Neural cell (in vitro differentiated cells): ENCODE results near the gene TMEM135. TPM values are rescaled to one million over a fixed set of nuclear protein-coding genes. Genes with fewer than 3 reads are reported as not detected.

Source experiments
- H2AFZ ChIP-seq: fragments of 200-600, 300-800 bp; sonication (generic), shearing (Covaris generic); 2 replicates; pipeline ENCODE4 v1.6.0; 2014; ENCODE audit warnings: low read depth, mild to moderate bottlenecking, antibody characterized with exemption, low read length, moderate library complexity
- H3F3A ChIP-seq: fragments of 200-600 bp; shearing (Covaris generic); 2 replicates; pipeline ENCODE4 v1.6.1; 2016; ENCODE audit warnings: mild to moderate bottlenecking, moderate library complexity, mixed read lengths, antibody characterized with exemption, low read length; ENCODE audit not compliant: insufficient read depth, poor library complexity, severe bottlenecking
- H3K27ac ChIP-seq: fragments of 200-600, 300-800 bp; sonication (generic), shearing (Covaris generic); 2 replicates; pipeline ENCODE4 v1.5.1; 2014; ENCODE audit warnings: mild to moderate bottlenecking, low read length, moderate library complexity
- H3K27me3 ChIP-seq: fragments of 300-800, 200-600 bp; sonication (generic), shearing (Covaris generic); 2 replicates; pipeline ENCODE4 v1.6.0; 2014; ENCODE audit warnings: mild to moderate bottlenecking, low read depth, low read length, moderate library complexity; ENCODE audit not compliant: insufficient read depth
- H3K36me3 ChIP-seq: fragments of 300-800, 200-600 bp; sonication (generic), shearing (Covaris generic); 2 replicates; pipeline ENCODE4 v1.5.1; 2014; ENCODE audit warnings: mild to moderate bottlenecking, antibody characterized with exemption, low read length, moderate library complexity; ENCODE audit not compliant: insufficient read depth
- H3K4me2 ChIP-seq: fragments of 300-800, 200-600 bp; sonication (generic), shearing (Covaris generic); 2 replicates; pipeline ENCODE4 v1.6.0; 2014; ENCODE audit warnings: mild to moderate bottlenecking, low read length
- H3K4me3 ChIP-seq: fragments of 300-800, 200-600 bp; sonication (generic), shearing (Covaris generic); 2 replicates; pipeline ENCODE4 v1.5.1; 2014; ENCODE audit warnings: mild to moderate bottlenecking, low read length, moderate library complexity
- H3K79me2 ChIP-seq: fragments of 200-600 bp; shearing (Covaris generic); replicated peaks from 2 replicates; pipeline ENCODE4 v1.6.0; 2014; ENCODE audit warnings: mild to moderate bottlenecking, low read length, moderate library complexity; ENCODE audit not compliant: insufficient read depth
- H3K9ac ChIP-seq: fragments of 300-800, 200-600 bp; sonication (generic), shearing (Covaris generic); 2 replicates; pipeline ENCODE4 v1.6.1; 2016; ENCODE audit warnings: mild to moderate bottlenecking, low read length, mixed read lengths
- H3K9me2 ChIP-seq: fragments of 200-600 bp; shearing (Covaris generic); 2 replicates; pipeline ENCODE4 v1.6.1; 2016; ENCODE audit warnings: mild to moderate bottlenecking, low read length, mixed read lengths; ENCODE audit not compliant: insufficient read depth
- H3K9me3 ChIP-seq: fragments of 200-600, 300-800 bp; sonication (generic), shearing (Covaris generic); 2 replicates; pipeline ENCODE4 v1.6.1; 2016; ENCODE audit warnings: mild to moderate bottlenecking, mixed run types, low read length, moderate library complexity, mixed read lengths
- H4K20me1 ChIP-seq: fragments of 200-600 bp; shearing (Covaris generic); 2 replicates; pipeline ENCODE4 v1.6.1; 2016; ENCODE audit warnings: mild to moderate bottlenecking, mixed run types; ENCODE audit not compliant: insufficient read depth
- EP300 ChIP-seq: fragments of 450-650 bp; conservative IDR thresholded peaks from 2 replicates; pipeline ENCODE4 v1.6.1; 2014; ENCODE audit warnings: antibody characterized with exemption, mild to moderate bottlenecking, moderate library complexity; ENCODE audit not compliant: poor library complexity, severe bottlenecking
- EZH2 ChIP-seq: fragments of 200-600, 300-800 bp; shearing (Covaris generic), sonication (generic); IDR thresholded peaks from 2 replicates; pipeline ENCODE4 v1.6.1; 2014; ENCODE audit warnings: antibody characterized with exemption, low read length, borderline replicate concordance, mild to moderate bottlenecking; ENCODE audit not compliant: insufficient read depth, poor library complexity, severe bottlenecking
- MXI1 ChIP-seq: fragments of 450-650 bp; conservative IDR thresholded peaks from 2 replicates; pipeline ENCODE4 v1.6.1; 2014; ENCODE audit warnings: antibody characterized with exemption, mild to moderate bottlenecking; ENCODE audit not compliant: poor library complexity, severe bottlenecking
- POLR2AphosphoS5 ChIP-seq: IDR thresholded peaks from 2 replicates; pipeline ENCODE4 v1.6.1; 2012
- RAD21 ChIP-seq: fragments of 450-650 bp; conservative IDR thresholded peaks from 2 replicates; pipeline ENCODE4 v1.6.1; 2014; ENCODE audit warnings: antibody characterized with exemption, mild to moderate bottlenecking, moderate library complexity
- SMC3 ChIP-seq: fragments of 450-650 bp; conservative IDR thresholded peaks from 2 replicates; pipeline ENCODE4 v1.6.1; 2014; ENCODE audit warnings: antibody characterized with exemption, mild to moderate bottlenecking, moderate library complexity; ENCODE audit not compliant: poor library complexity
- TAF1 ChIP-seq: IDR thresholded peaks from 2 replicates; pipeline ENCODE4 v1.6.1; 2012; ENCODE audit warnings: low read depth
- polyA plus RNA-seq: library from polyadenylated mRNA; depleted of rRNA; stranded (reverse); fragments of >200 nt; gene quantifications from 2 replicates; pipeline ENCODE4 v1.2.3, GENCODE V29; 2014
- TF ChIP-seq, protein P1 (sequence below): fragments of 450-650 bp; IDR thresholded peaks from 2 replicates; pipeline ENCODE4 v1.5.1; 2014; ENCODE audit warnings: antibody characterized with exemption, mild to moderate bottlenecking, moderate library complexity; ENCODE audit not compliant: poor library complexity, severe bottlenecking
- TF ChIP-seq, protein P2 (sequence below): IDR thresholded peaks from 2 replicates; pipeline ENCODE4 v1.6.1; 2012; ENCODE audit warnings: borderline replicate concordance

Gene TMEM135
- polyA plus RNA-seq, 1 donor from 2014 or later = 15.6 TPM

DNA sequence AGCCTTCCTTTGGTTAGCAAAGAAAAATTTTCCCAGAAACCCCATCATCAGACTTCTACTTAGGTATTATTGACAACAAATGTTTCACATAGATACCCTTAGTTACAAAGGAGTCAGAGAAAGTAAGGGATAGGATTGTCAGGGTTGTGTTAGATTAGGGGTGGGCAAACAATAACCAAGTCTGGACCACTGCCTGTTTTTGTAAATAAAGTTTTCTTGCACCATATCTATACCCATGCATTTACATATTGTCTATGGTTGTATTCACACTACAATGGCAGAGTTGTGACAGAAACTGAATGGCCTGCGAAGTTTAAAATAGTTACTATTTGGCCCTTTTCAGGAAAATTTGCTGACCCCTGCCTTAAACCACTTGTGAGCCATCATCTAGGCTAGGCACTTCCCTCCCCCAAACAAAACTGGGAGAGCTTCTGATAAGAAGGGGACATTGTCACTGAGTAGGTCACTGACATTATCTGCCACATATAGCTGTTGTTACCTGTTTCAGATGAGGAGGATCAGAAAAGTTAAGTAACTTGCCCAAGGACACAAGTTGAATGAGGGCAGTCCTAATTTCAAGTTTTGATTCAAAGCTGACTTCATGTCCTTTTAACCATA lies 40.7 kb upstream of the TMEM135 start:
- Histone ChIP-seq H3K36me3 (no peaks in the 10 kb centered on the region), H3K9me2 (no peaks in the 10 kb centered on the region), H4K20me1 (no peaks in the 10 kb centered on the region), H3K79me2 (no peaks in the 10 kb centered on the region), H3K27me3 (no peaks in the 10 kb centered on the region), H2AFZ (no peak overlapping the region), H3K27ac (no peak overlapping the region), H3K4me2 (no peak overlapping the region), H3K9me3 (no peaks in the 10 kb centered on the region), H3K9ac (no peak overlapping the region), H3F3A (no peaks in the 10 kb centered on the region), H3K4me3 (no peak overlapping the region)
- TF ChIP-seq POLR2AphosphoS5 = no peak
- TF ChIP-seq, protein P1, sequence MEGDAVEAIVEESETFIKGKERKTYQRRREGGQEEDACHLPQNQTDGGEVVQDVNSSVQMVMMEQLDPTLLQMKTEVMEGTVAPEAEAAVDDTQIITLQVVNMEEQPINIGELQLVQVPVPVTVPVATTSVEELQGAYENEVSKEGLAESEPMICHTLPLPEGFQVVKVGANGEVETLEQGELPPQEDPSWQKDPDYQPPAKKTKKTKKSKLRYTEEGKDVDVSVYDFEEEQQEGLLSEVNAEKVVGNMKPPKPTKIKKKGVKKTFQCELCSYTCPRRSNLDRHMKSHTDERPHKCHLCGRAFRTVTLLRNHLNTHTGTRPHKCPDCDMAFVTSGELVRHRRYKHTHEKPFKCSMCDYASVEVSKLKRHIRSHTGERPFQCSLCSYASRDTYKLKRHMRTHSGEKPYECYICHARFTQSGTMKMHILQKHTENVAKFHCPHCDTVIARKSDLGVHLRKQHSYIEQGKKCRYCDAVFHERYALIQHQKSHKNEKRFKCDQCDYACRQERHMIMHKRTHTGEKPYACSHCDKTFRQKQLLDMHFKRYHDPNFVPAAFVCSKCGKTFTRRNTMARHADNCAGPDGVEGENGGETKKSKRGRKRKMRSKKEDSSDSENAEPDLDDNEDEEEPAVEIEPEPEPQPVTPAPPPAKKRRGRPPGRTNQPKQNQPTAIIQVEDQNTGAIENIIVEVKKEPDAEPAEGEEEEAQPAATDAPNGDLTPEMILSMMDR = no peak
- no peak for TF ChIP-seq EZH2
- TF ChIP-seq TAF1 = no peak
- TF ChIP-seq, protein P2, sequence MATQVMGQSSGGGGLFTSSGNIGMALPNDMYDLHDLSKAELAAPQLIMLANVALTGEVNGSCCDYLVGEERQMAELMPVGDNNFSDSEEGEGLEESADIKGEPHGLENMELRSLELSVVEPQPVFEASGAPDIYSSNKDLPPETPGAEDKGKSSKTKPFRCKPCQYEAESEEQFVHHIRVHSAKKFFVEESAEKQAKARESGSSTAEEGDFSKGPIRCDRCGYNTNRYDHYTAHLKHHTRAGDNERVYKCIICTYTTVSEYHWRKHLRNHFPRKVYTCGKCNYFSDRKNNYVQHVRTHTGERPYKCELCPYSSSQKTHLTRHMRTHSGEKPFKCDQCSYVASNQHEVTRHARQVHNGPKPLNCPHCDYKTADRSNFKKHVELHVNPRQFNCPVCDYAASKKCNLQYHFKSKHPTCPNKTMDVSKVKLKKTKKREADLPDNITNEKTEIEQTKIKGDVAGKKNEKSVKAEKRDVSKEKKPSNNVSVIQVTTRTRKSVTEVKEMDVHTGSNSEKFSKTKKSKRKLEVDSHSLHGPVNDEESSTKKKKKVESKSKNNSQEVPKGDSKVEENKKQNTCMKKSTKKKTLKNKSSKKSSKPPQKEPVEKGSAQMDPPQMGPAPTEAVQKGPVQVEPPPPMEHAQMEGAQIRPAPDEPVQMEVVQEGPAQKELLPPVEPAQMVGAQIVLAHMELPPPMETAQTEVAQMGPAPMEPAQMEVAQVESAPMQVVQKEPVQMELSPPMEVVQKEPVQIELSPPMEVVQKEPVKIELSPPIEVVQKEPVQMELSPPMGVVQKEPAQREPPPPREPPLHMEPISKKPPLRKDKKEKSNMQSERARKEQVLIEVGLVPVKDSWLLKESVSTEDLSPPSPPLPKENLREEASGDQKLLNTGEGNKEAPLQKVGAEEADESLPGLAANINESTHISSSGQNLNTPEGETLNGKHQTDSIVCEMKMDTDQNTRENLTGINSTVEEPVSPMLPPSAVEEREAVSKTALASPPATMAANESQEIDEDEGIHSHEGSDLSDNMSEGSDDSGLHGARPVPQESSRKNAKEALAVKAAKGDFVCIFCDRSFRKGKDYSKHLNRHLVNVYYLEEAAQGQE = no peak

DNA sequence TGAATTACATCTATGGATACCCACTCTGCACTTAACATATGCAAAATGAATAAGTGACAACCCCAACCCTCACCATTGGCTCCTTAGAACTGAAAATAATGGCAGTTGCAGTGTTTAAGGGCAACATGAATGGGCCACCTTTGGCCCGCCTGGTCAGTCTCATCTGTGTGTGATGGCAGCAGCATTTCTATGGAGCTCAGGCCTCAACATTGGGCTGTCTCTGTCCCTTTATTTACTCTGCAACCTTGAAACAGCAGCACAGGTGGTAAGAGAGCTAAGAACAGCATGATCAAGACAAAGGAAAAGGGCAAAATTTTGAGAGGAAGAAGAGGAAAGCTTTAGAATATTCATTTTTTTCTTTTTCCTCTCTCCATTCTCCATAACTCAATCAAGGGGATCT lies 38.3 kb upstream of the TMEM135 start:
- Histone ChIP-seq H3K27ac (no peak overlapping the region), H3K9me2 (no peaks in the 10 kb centered on the region), H3K79me2 (no peaks in the 10 kb centered on the region), H3K9ac (no peak overlapping the region), H4K20me1 (no peaks in the 10 kb centered on the region), H3K4me2 (no peak overlapping the region), H2AFZ (no peak overlapping the region), H3K4me3 (no peak overlapping the region), H3K9me3 (no peaks in the 10 kb centered on the region), H3F3A (no peaks in the 10 kb centered on the region), H3K36me3 (no peaks in the 10 kb centered on the region), H3K27me3 (no peaks in the 10 kb centered on the region)
- TF ChIP-seq MXI1 (no peak), SMC3 (no peak), TAF1 (no peak), EZH2 (no peak), POLR2AphosphoS5 (no peak), EP300 (no peak), RAD21 (no peak)
- TF ChIP-seq, protein P1 = no peak
- TF ChIP-seq, protein P2 = no peak
